Right lobe of liver (tissue), 4 donors: ENCODE measurements around the gene LIN7C.
"Not testable (repeated sequence)": the region's sequence is repeated elsewhere in the genome, so short reads cannot be mapped to it uniquely, and the experiment has no call there.

Source experiments
- POLR2A ChIP-seq: fragments of 450-650 bp; IDR thresholded peaks from one replicate; pipeline ENCODE4 v1.6.1; 2017; ENCODE audit warnings: antibody characterized with exemption, mild to moderate bottlenecking
- TF ChIP-seq, protein P1 (sequence below), 4 donors: fragments of 200-600 bp in 3 of 4; fragments of 450-650 bp in 1 of 4; IDR thresholded peaks; one replicate each; pipeline versions ENCODE4 v1.5.1 to v1.8.0; 2016 to 2022; ENCODE audit warnings: antibody characterized with exemption in 4 of 4, mild to moderate bottlenecking in 2 of 4
- donor health status: DM: no; HTN: no; CAD: no.
- donor health status: DM: no; HTN: no; CAD: no.
- donor health status: DM: no; HTN: yes; CAD: no.

DNA sequence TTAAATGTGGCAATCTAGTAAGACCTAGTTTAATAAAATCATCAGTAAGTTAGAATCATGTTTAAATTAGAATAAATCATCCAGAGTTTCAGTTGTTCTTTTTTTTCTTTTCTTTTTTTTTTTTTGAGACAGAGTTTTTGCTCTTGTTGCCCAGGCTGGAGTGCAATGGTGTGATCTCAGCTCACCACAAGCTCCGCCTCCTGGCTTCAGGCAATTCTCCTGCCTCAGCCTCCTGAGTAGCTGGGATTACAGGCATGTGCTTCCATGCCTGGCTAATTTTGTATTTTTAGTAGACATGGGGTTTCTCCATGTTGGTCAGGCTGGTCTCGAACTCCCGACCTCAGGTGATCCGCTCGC lies 58.4 kb downstream of the LIN7C start:
- TF ChIP-seq POLR2A = not testable (repeated sequence)
- TF ChIP-seq, protein P1, sequence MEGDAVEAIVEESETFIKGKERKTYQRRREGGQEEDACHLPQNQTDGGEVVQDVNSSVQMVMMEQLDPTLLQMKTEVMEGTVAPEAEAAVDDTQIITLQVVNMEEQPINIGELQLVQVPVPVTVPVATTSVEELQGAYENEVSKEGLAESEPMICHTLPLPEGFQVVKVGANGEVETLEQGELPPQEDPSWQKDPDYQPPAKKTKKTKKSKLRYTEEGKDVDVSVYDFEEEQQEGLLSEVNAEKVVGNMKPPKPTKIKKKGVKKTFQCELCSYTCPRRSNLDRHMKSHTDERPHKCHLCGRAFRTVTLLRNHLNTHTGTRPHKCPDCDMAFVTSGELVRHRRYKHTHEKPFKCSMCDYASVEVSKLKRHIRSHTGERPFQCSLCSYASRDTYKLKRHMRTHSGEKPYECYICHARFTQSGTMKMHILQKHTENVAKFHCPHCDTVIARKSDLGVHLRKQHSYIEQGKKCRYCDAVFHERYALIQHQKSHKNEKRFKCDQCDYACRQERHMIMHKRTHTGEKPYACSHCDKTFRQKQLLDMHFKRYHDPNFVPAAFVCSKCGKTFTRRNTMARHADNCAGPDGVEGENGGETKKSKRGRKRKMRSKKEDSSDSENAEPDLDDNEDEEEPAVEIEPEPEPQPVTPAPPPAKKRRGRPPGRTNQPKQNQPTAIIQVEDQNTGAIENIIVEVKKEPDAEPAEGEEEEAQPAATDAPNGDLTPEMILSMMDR (IDR thresholded peaks at IDR 0.05) = not testable (repeated sequence)
